Erythroblast (primary cell): ENCODE results near the gene ABCA3.

ENCODE experiments used
- GATA1 ChIP-seq: IDR thresholded peaks from 2 replicates; pipeline ENCODE4 v1.6.1; 2011; ENCODE audit warnings: low read depth, mild to moderate bottlenecking, control low read depth, low read length, moderate library complexity
- POLR2A ChIP-seq: IDR thresholded peaks from 2 replicates; pipeline ENCODE4 v1.6.1; 2011; ENCODE audit warnings: mild to moderate bottlenecking, low read length

DNA sequence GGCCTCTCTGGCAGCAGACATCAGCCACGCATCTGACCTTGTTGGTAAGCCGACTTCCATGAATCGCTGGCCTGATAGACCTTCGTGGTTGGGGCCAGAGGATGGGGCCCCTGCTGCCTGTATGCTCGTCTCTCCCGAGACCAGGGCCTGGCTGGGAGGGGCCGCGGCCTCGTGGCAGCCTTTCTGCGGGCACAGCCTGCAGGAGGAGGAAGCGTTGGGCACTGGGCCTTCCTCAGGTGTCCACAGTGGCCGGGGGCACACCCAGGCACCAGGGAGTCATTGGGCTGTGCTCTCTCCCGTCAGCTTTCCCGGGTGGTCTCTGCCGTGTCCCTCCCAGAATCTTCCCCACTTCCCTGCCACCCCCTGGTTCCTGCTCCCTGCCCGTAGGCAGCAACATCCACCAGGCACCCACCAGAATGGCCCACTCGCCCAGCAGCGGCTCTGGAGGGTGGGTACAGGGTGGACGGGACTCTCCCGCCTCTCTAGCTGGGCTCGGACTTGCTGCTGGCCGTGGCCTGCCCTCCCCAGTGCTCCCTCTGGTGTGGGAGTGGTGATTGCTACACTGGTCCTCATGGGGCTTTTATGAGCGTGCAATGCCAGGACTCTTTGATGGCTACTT lies 110.8 kb downstream of the ABCA3 start:
- TF ChIP-seq POLR2A (no peak), GATA1 (no peak)
